ENCODE measurements around the gene HS1BP3. TPM values are rescaled to one million over a fixed set of nuclear protein-coding genes. Genes with fewer than 3 reads are reported as not detected.

Gene HS1BP3
- total and polyA plus RNA-seq, 2 of the 4 experiments (the other 2 are of a cell fraction): 9.0 to 14.8 TPM

DNA sequence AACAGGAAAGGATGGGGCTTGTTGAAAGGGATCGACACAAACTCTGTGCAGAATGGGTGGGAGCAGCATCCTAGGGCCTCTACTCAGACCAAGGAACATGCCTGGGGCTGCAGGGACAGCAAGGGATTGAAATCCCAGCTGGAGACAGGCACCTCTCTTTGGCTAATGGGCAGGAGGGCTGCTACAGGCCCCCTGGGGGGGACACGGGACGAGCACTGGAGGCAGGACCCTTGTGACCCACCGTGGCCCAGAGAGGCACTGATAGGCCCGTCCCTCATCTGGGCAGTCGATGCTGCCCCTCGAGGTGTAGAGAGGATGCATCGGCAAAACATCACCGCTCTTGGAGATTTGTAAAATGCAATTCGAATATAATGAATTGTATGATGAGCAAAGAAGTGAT, 5.1 kb downstream of the HS1BP3 start:
- 78% methylated on average over 4 of the region's 10 CpGs; no CpG with 5 or more reads in 1 of the 2 experiments for WGBS, 2 experiments (ENCODE audit: extremely low coverage in 2 of 2, insufficient read length in 1 of 2)
- H3K23ac ChIP-seq (ENCODE audit: low read depth, low read length): no peak overlapping the region
- peaks cover 22% of the 10 kb centered on the region for H4K20me1 ChIP-seq (ENCODE audit: insufficient read depth, low read length)
- no peak overlapping the region for H2BK15ac ChIP-seq (ENCODE audit: low read depth, low read length)
- no peak overlapping the region for H4K8ac ChIP-seq (ENCODE audit: low read depth in 2 of 2, low read length in 2 of 2)
- in situ Hi-C loops (cut with MboI; ENCODE audit: low sequenced_read_pairs) (no loop called here), intact Hi-C loops (cut with micrococcal nuclease) (no loop called here), dilution Hi-C loops (cut with HindIII; ENCODE audit: low sequenced_read_pairs, unreplicated experiment) (loop anchor here (25.0 kb wide), 1 partner anchor 258 kb away; no protein-coding TSS in a partner anchor)
- ATAC-seq (ENCODE audit: low read depth): no peak
- H4K91ac ChIP-seq (ENCODE audit: insufficient read depth, low read depth, low read length): no peak overlapping the region
- no peak overlapping the region for H3K4me3 ChIP-seq (ENCODE audit: insufficient read depth, low read depth, low read length)
- no peak for DNase-seq
- H4K5ac ChIP-seq (ENCODE audit: low read depth, low read length): no peak overlapping the region
- H3K4me1 ChIP-seq (ENCODE audit: control insufficient read depth, insufficient read depth, low read length): peaks cover 7% of the 10 kb centered on the region; the same call in 1 of the 2 replicates
- TF ChIP-seq POLR2A (IDR thresholded peaks at IDR 0.05; ENCODE audit: low read depth, low read length) (no peak), MAFK (IDR thresholded peaks at IDR 0.05; ENCODE audit: low read depth, low read length) (no peak), FOS (IDR thresholded peaks at IDR 0.05; ENCODE audit: low read depth, low read length) (no peak), NFE2L2 (IDR thresholded peaks at IDR 0.05; ENCODE audit: low read depth, low read length) (no peak), SMC3 (IDR thresholded peaks at IDR 0.05; ENCODE audit: low read depth, low read length) (no peak), BHLHE40 (IDR thresholded peaks at IDR 0.05; ENCODE audit: low read depth, low read length) (no peak), CHD1 (IDR thresholded peaks at IDR 0.05; ENCODE audit: low read depth, low read length) (no peak), MXI1 (IDR thresholded peaks at IDR 0.05; ENCODE audit: borderline replicate concordance, low read depth, low read length) (no peak), RCOR1 (IDR thresholded peaks at IDR 0.05; ENCODE audit: insufficient replicate concordance, low read length) (no peak), RAD21 (IDR thresholded peaks at IDR 0.05; ENCODE audit: low read length) (no peak), RFX5 (IDR thresholded peaks at IDR 0.05; ENCODE audit: low read depth, low read length) (no peak), CEBPB (IDR thresholded peaks at IDR 0.05; ENCODE audit: low read depth, low read length) (no peak), MAZ (IDR thresholded peaks at IDR 0.05; ENCODE audit: borderline replicate concordance, low read depth, low read length) (no peak)
- TF ChIP-seq, protein P1, sequence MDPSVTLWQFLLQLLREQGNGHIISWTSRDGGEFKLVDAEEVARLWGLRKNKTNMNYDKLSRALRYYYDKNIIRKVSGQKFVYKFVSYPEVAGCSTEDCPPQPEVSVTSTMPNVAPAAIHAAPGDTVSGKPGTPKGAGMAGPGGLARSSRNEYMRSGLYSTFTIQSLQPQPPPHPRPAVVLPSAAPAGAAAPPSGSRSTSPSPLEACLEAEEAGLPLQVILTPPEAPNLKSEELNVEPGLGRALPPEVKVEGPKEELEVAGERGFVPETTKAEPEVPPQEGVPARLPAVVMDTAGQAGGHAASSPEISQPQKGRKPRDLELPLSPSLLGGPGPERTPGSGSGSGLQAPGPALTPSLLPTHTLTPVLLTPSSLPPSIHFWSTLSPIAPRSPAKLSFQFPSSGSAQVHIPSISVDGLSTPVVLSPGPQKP (IDR thresholded peaks at IDR 0.05; ENCODE audit: borderline replicate concordance, low read depth, low read length): no peak
- TF ChIP-seq, protein P2, sequence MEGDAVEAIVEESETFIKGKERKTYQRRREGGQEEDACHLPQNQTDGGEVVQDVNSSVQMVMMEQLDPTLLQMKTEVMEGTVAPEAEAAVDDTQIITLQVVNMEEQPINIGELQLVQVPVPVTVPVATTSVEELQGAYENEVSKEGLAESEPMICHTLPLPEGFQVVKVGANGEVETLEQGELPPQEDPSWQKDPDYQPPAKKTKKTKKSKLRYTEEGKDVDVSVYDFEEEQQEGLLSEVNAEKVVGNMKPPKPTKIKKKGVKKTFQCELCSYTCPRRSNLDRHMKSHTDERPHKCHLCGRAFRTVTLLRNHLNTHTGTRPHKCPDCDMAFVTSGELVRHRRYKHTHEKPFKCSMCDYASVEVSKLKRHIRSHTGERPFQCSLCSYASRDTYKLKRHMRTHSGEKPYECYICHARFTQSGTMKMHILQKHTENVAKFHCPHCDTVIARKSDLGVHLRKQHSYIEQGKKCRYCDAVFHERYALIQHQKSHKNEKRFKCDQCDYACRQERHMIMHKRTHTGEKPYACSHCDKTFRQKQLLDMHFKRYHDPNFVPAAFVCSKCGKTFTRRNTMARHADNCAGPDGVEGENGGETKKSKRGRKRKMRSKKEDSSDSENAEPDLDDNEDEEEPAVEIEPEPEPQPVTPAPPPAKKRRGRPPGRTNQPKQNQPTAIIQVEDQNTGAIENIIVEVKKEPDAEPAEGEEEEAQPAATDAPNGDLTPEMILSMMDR (conservative IDR thresholded peaks at IDR 0.05; ENCODE audit: low read depth, low read length): no peak
- TF ChIP-seq, protein P3, sequence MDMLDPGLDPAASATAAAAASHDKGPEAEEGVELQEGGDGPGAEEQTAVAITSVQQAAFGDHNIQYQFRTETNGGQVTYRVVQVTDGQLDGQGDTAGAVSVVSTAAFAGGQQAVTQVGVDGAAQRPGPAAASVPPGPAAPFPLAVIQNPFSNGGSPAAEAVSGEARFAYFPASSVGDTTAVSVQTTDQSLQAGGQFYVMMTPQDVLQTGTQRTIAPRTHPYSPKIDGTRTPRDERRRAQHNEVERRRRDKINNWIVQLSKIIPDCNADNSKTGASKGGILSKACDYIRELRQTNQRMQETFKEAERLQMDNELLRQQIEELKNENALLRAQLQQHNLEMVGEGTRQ (IDR thresholded peaks at IDR 0.05; ENCODE audit: low read depth, low read length): no peak
- peaks cover 17% of the 10 kb centered on the region; the same call in 1 of the 2 replicates for H3K36me3 ChIP-seq (ENCODE audit: control insufficient read depth, insufficient read depth, low read length)
- H2BK5ac ChIP-seq (ENCODE audit: low read depth, low read length, poor library complexity, severe bottlenecking): no peak overlapping the region
- H2AK5ac ChIP-seq (ENCODE audit: low read depth, low read length): no peak overlapping the region
- H2AFZ ChIP-seq (replicated peaks; ENCODE audit: low read length, poor library complexity): no peak overlapping the region
- no peak overlapping the region for H3K4me2 ChIP-seq (ENCODE audit: low read depth, low read length)
- H3K4ac ChIP-seq (ENCODE audit: low read depth, low read length): no peak overlapping the region
- no peak overlapping the region for H2AK9ac ChIP-seq (replicated peaks; ENCODE audit: low read depth, low read length, poor library complexity)
- H3K27ac ChIP-seq (ENCODE audit: insufficient read depth, low read length): no peak overlapping the region
- CTCF ChIA-PET: no interaction called here
- H2BK120ac ChIP-seq (ENCODE audit: low read depth, low read length): no peak overlapping the region
- H3K27me3 ChIP-seq (ENCODE audit: control insufficient read depth, insufficient read depth, low read length): no peaks in the 10 kb centered on the region
- H3K9ac ChIP-seq (ENCODE audit: low read depth, low read length): no peak overlapping the region
- no peak overlapping the region for H3K14ac ChIP-seq (replicated peaks; ENCODE audit: low read depth, low read length)
- POLR2A ChIA-PET (ENCODE audit: unreplicated experiment): no interaction called here
- H3K56ac ChIP-seq (ENCODE audit: extremely low read depth, insufficient read depth, low read length): no peak overlapping the region
- H3K9me3 ChIP-seq (ENCODE audit: control insufficient read depth, insufficient read depth, low read length): no peaks in the 10 kb centered on the region
- H3K18ac ChIP-seq (ENCODE audit: low read depth, low read length): no peak overlapping the region
- no peak overlapping the region for H2BK20ac ChIP-seq (ENCODE audit: low read depth, low read length)
- peaks cover 11% of the 10 kb centered on the region for H3K9me1 ChIP-seq (ENCODE audit: insufficient read depth, low read length)
- peaks cover 10 to 57% of the 10 kb centered on the region in 2 experiments; a peak in 3 of 4 replicates for H3K79me1 ChIP-seq (ENCODE audit: low read depth in 1 of 2, low read length in 2 of 2)
- BruUV-seq (replicated peaks): no TSS peak
